ENCODE measurements around the gene SND1.

The SND1 gene

GRCh38 chr7:128074336-128074735, 422.3 kb downstream of the SND1 start:
- no peaks in the 10 kb centered on the region for H4K20me1 ChIP-seq (ENCODE audit: low read depth, low read length)
- no peaks in the 10 kb centered on the region for H3F3A ChIP-seq (ENCODE audit: insufficient read depth)
- no peak overlapping the region for H3K4me2 ChIP-seq (ENCODE audit: low read depth, low read length, poor library complexity, severe bottlenecking)
- H3K27ac ChIP-seq (ENCODE audit: low read depth, low read length) = no peak overlapping the region
- H3K36me3 ChIP-seq (ENCODE audit: low read length) = no peaks in the 10 kb centered on the region
- H2AFZ ChIP-seq (ENCODE audit: low read depth, low read length, severe bottlenecking) = no peak overlapping the region
- H3K4me3 ChIP-seq (ENCODE audit: insufficient read depth, low read length, poor library complexity, severe bottlenecking) = no peak overlapping the region
- H3K9ac ChIP-seq (ENCODE audit: low read length) = no peak overlapping the region
- no peaks in the 10 kb centered on the region for H3K9me2 ChIP-seq (replicated peaks; ENCODE audit: insufficient read depth, low read length)
- H3K9me3 ChIP-seq (ENCODE audit: insufficient read depth, low read length) = no peaks in the 10 kb centered on the region
- no peaks in the 10 kb centered on the region for H3K79me2 ChIP-seq (ENCODE audit: insufficient read depth, low read length)
- no peaks in the 10 kb centered on the region for H3K27me3 ChIP-seq (ENCODE audit: low read length)
- no peak for TF ChIP-seq EZH2phosphoT487 (conservative IDR thresholded peaks at IDR 0.05; ENCODE audit: low read length)
- TF ChIP-seq CTCF (IDR thresholded peaks at IDR 0.05; ENCODE audit: insufficient read depth, low read length, poor library complexity, severe bottlenecking) = no peak

- no peaks in the 10 kb centered on the region for H3K79me2 ChIP-seq (ENCODE audit: insufficient read depth, low read length)
- no peak overlapping the region for H3K9ac ChIP-seq (ENCODE audit: low read length)
- no peak overlapping the region for H3K4me3 ChIP-seq (ENCODE audit: insufficient read depth, low read length, poor library complexity, severe bottlenecking)
- no peaks in the 10 kb centered on the region for H3K9me2 ChIP-seq (replicated peaks; ENCODE audit: insufficient read depth, low read length)
- no peaks in the 10 kb centered on the region for H3K36me3 ChIP-seq (ENCODE audit: low read length)
- TF ChIP-seq EZH2phosphoT487 (conservative IDR thresholded peaks at IDR 0.05; ENCODE audit: low read length) (no peak), CTCF (IDR thresholded peaks at IDR 0.05; ENCODE audit: insufficient read depth, low read length, poor library complexity, severe bottlenecking) (no peak)
- H3K27me3 ChIP-seq (ENCODE audit: low read length) = no peaks in the 10 kb centered on the region
- H3K27ac ChIP-seq (ENCODE audit: low read depth, low read length) = no peak overlapping the region
- no peaks in the 10 kb centered on the region for H3F3A ChIP-seq (ENCODE audit: insufficient read depth)
- no peak overlapping the region for H2AFZ ChIP-seq (ENCODE audit: low read depth, low read length, severe bottlenecking)
- H3K4me2 ChIP-seq (ENCODE audit: low read depth, low read length, poor library complexity, severe bottlenecking) = no peak overlapping the region
- no peaks in the 10 kb centered on the region for H4K20me1 ChIP-seq (ENCODE audit: low read depth, low read length)
- H3K9me3 ChIP-seq (ENCODE audit: insufficient read depth, low read length) = no peaks in the 10 kb centered on the region
Observed at GRCh38 chr7:128074736-128075135, 422.7 kb downstream of the SND1 start.

DNA sequence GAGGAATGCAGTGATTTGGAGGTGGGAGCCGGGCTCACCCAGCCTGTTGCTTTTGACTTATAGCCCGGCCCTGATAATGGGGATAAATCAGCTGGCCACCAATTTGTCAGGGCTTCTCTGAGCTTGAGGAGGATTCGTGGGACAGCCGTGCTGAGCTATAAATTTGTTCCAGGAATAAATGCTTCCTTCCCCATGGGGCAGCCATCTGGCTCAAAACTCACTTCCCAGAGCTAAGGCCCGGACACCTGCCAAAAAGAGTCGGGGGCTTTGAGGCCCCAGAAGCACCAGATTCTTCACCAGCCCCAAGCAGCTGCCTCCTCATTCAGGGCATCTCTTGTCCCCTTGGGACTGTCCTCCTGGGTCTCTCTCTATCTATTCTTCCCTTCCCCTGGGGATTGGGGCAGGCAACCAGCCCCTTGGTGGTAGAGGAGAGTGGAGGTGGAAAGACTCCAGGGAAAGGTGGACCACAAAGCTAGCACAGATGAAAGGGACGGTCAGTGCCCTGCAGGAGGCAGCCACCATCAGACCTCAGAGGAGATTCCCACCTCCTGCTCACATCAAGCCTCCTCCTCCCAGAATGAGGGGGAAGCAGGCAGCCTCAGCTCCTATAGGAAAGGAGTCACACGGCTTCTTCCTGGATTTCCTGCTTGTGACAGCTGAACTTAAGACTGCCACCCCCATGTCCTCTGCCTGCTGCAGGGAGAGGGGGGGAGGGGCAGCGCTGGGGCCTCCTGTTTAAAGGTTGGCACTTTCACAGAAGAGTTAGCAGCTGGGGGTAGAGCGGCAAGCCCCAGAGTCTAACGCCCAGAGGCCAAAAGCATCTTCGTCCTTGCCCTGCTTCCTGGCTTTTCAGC, 423.5 kb downstream of the SND1 start:
- no peak overlapping the region for H2AFZ ChIP-seq (ENCODE audit: low read depth, low read length, severe bottlenecking)
- H3F3A ChIP-seq (ENCODE audit: insufficient read depth) = no peaks in the 10 kb centered on the region
- H4K20me1 ChIP-seq (ENCODE audit: low read depth, low read length) = no peaks in the 10 kb centered on the region
- H3K36me3 ChIP-seq (ENCODE audit: low read length) = no peaks in the 10 kb centered on the region
- H3K4me2 ChIP-seq (ENCODE audit: low read depth, low read length, poor library complexity, severe bottlenecking) = no peak overlapping the region
- TF ChIP-seq CTCF (IDR thresholded peaks at IDR 0.05; ENCODE audit: insufficient read depth, low read length, poor library complexity, severe bottlenecking) (no peak), EZH2phosphoT487 (conservative IDR thresholded peaks at IDR 0.05; ENCODE audit: low read length) (no peak)
- no peaks in the 10 kb centered on the region for H3K27me3 ChIP-seq (ENCODE audit: low read length)
- H3K9me2 ChIP-seq (replicated peaks; ENCODE audit: insufficient read depth, low read length) = no peaks in the 10 kb centered on the region
- H3K4me3 ChIP-seq (ENCODE audit: insufficient read depth, low read length, poor library complexity, severe bottlenecking) = no peak overlapping the region
- no peaks in the 10 kb centered on the region for H3K79me2 ChIP-seq (ENCODE audit: insufficient read depth, low read length)
- H3K27ac ChIP-seq (ENCODE audit: low read depth, low read length) = no peak overlapping the region
- no peak overlapping the region for H3K9ac ChIP-seq (ENCODE audit: low read length)
- no peaks in the 10 kb centered on the region for H3K9me3 ChIP-seq (ENCODE audit: insufficient read depth, low read length)

Measured in SU-DHL-6 (cell line).